SU-DHL-6 (cell line): ENCODE measurements around the gene MYL6B.

Experiments used
- H2AFZ ChIP-seq: fragments of 200-600 bp; sonication (generic); 2 replicates; pipeline ENCODE4 v1.6.1; 2014; ENCODE audit warnings: low read depth, mild to moderate bottlenecking, moderate library complexity, mixed read lengths, antibody characterized with exemption, low read length; ENCODE audit not compliant: severe bottlenecking
- H3F3A ChIP-seq: fragments of 200-600 bp; shearing (Covaris generic); 2 replicates; pipeline ENCODE4 v1.6.0; 2016; ENCODE audit warnings: antibody characterized with exemption, mild to moderate bottlenecking; ENCODE audit not compliant: insufficient read depth
- H3K27ac ChIP-seq: fragments of 200-600 bp; sonication (generic); 2 replicates; pipeline ENCODE4 v1.5.1; 2016; ENCODE audit warnings: low read depth, mild to moderate bottlenecking, low read length, moderate library complexity, mixed read lengths
- H3K27me3 ChIP-seq: fragments of 200-600 bp; sonication (generic), shearing (Covaris generic); 2 replicates; pipeline ENCODE4 v1.6.0; 2014; ENCODE audit warnings: mild to moderate bottlenecking, low read length
- H3K36me3 ChIP-seq: fragments of 200-600 bp; sonication (generic); 2 replicates; pipeline ENCODE4 v1.6.1; 2014; ENCODE audit warnings: mild to moderate bottlenecking, low read length, mixed read lengths
- H3K4me2 ChIP-seq: fragments of 300-600, 200-600 bp; shearing (Covaris generic), sonication (generic); 2 replicates; pipeline ENCODE4 v1.6.0; 2014; ENCODE audit warnings: low read length, low read depth, mild to moderate bottlenecking; ENCODE audit not compliant: poor library complexity, severe bottlenecking
- H3K4me3 ChIP-seq: fragments of 200-600 bp; sonication (generic); 2 replicates; pipeline ENCODE4 v1.5.1; 2014; ENCODE audit warnings: antibody characterized with exemption, low read length, mild to moderate bottlenecking, mixed read lengths; ENCODE audit not compliant: insufficient read depth, poor library complexity, severe bottlenecking
- H3K79me2 ChIP-seq: fragments of 200-600 bp; sonication (generic); 2 replicates; pipeline ENCODE4 v1.6.1; 2014; ENCODE audit warnings: mild to moderate bottlenecking, low read length, moderate library complexity; ENCODE audit not compliant: insufficient read depth
- H3K9ac ChIP-seq: fragments of 200-600 bp; sonication (generic); 2 replicates; pipeline ENCODE4 v1.7.0; 2014; ENCODE audit warnings: mild to moderate bottlenecking, low read length
- H3K9me2 ChIP-seq: fragments of 200-600 bp; sonication (generic); replicated peaks from 2 replicates; pipeline ENCODE4 v1.6.1; 2014; ENCODE audit warnings: low read length; ENCODE audit not compliant: insufficient read depth
- H3K9me3 ChIP-seq: fragments of 200-600 bp; sonication (generic); 2 replicates; pipeline ENCODE4 v1.6.1; 2014; ENCODE audit warnings: low read length, mixed read lengths; ENCODE audit not compliant: insufficient read depth
- H4K20me1 ChIP-seq: fragments of 200-600 bp; sonication (generic); 2 replicates; pipeline ENCODE4 v1.6.1; 2014; ENCODE audit warnings: low read depth, mild to moderate bottlenecking, antibody characterized with exemption, low read length, moderate library complexity, mixed read lengths
- CTCF ChIP-seq: fragments of 200-600 bp; sonication (generic); IDR thresholded peaks from one replicate; pipeline ENCODE4 v1.5.1; 2017; ENCODE audit warnings: antibody characterized with exemption, mild to moderate bottlenecking, low read length, moderate library complexity; ENCODE audit not compliant: insufficient read depth, poor library complexity, severe bottlenecking
- EZH2phosphoT487 ChIP-seq: fragments of 200-600 bp; sonication (generic), shearing (Covaris generic); conservative IDR thresholded peaks from 2 replicates; pipeline ENCODE4 v1.6.1; 2018; ENCODE audit warnings: mild to moderate bottlenecking, antibody characterized with exemption, low read length, moderate library complexity, mixed read lengths

Gene MYL6B

DNA sequence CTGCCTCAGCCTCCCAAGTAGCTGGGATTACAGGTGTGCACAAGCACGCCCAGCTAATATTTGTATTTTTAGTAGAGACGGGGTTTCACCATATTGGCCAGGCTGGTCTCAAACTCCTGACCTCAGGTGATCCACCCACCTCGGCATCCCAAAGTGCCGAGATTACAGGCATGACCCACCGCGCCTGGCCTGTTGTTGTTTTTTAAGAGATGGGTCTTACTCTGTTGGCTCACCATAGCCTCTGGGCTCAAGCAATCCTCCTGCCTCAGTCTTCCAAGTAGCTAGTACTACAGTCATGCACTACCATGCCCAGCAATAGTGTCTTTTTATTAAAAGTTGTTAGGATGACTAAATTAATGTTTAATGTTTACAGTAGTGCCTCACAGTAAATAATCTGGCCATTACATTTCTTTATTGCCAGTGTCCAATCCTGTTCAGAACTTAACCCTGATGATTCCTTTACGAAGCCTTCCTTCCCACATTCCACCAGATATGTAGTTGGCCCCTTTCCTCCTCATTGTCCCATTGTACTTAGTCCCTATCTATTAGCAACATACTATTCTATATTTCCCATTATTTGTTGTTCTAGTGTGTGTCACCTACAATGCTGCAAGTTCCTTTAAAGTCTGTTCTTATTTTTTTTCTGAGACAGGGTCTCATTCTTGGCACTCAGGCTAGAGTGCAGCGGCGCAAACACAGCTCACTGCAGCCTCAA is 45.7 kb downstream of the MYL6B start:
- Histone ChIP-seq H4K20me1 (no peaks in the 10 kb centered on the region), H3K27me3 (no peaks in the 10 kb centered on the region), H3K9me3 (no peaks in the 10 kb centered on the region), H3K27ac (no peak overlapping the region), H3K79me2 (no peaks in the 10 kb centered on the region), H2AFZ (no peak overlapping the region), H3K4me3 (no peak overlapping the region), H3K36me3 (no peaks in the 10 kb centered on the region), H3F3A (peaks cover 7% of the 10 kb centered on the region; the same call in 1 of the 2 replicates), H3K4me2 (no peak overlapping the region), H3K9ac (no peak overlapping the region), H3K9me2 (no peaks in the 10 kb centered on the region)
- TF ChIP-seq EZH2phosphoT487 = no peak
- no peak for TF ChIP-seq CTCF

- Histone ChIP-seq H3K9ac (no peak overlapping the region), H3K4me3 (no peak overlapping the region), H3K4me2 (no peak overlapping the region), H3K79me2 (no peaks in the 10 kb centered on the region), H3K9me2 (no peaks in the 10 kb centered on the region), H3K9me3 (no peaks in the 10 kb centered on the region), H3K27me3 (no peaks in the 10 kb centered on the region), H2AFZ (no peak overlapping the region), H3F3A (peaks cover 7% of the 10 kb centered on the region; the same call in 1 of the 2 replicates), H3K27ac (no peak overlapping the region), H4K20me1 (no peaks in the 10 kb centered on the region), H3K36me3 (no peaks in the 10 kb centered on the region)
- TF ChIP-seq CTCF (no peak), EZH2phosphoT487 (no peak)
Observed at GRCh38 chr12:56198836-56199235, 46.4 kb downstream of the MYL6B start.

DNA sequence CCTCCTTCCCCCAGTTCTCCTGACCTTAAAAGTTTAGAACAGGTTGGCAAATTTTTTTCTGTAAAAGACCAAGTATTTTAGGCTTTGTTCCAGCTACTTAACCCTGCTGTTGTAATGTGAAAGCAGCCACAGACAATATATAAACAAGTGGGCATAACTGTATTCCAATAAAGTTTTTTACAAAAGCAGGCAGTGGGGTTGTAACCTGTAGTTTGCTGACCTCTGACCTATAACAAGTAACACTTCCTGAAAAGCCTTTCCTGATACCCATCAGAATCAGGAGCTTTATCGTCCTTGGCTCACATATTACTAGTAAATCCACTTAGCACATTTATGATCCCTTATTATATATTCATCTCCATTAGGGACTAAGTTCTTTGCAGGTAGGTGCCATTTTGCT is 50.0 kb downstream of the MYL6B start:
- Histone ChIP-seq H3K36me3 (peaks cover 6% of the 10 kb centered on the region; the same call in 1 of the 2 replicates), H3K4me3 (no peak overlapping the region), H3K27me3 (no peaks in the 10 kb centered on the region), H3K9me3 (no peaks in the 10 kb centered on the region), H2AFZ (no peak overlapping the region), H3K9ac (no peak overlapping the region), H3K27ac (no peak overlapping the region), H3K4me2 (no peak overlapping the region), H3F3A (peaks cover 10% of the 10 kb centered on the region; the same call in 1 of the 2 replicates), H3K79me2 (no peaks in the 10 kb centered on the region), H4K20me1 (no peaks in the 10 kb centered on the region), H3K9me2 (no peaks in the 10 kb centered on the region)
- TF ChIP-seq EZH2phosphoT487 (no peak), CTCF (no peak)
